HepG2 (cell line): ENCODE measurements around the gene PPP1R12C. TPM values are rescaled to one million over a fixed set of nuclear protein-coding genes. Genes with fewer than 3 reads are reported as not detected.

Experiments
- ARID3A ChIP-seq: IDR thresholded peaks from 2 replicates; pipeline ENCODE4 v1.6.1; 2012; ENCODE audit warnings: low read depth, low read length, improper control_type of control experiment
- ARID4A ChIP-seq: sonication (generic); formaldehyde crosslinking; IDR thresholded peaks from 2 replicates; pipeline ENCODE4 v1.5.0; 2020; ENCODE audit warnings: mild to moderate bottlenecking, missing genetic modification reagents, borderline replicate concordance
- CREM ChIP-seq, 2 experiments: sonication (generic) in 1 of 2; formaldehyde crosslinking in 1 of 2; IDR thresholded peaks; 2 replicates each; pipeline versions ENCODE4 v1.4.0 to v1.6.1; 2016 to 2020; ENCODE audit warnings: antibody characterized with exemption in 1 of 2, mild to moderate bottlenecking in 1 of 2, missing genetic modification reagents in 1 of 2
- DNMT1 ChIP-seq: sonication (generic); formaldehyde crosslinking; IDR thresholded peaks from 2 replicates; pipeline ENCODE4 v1.5.1; 2020; ENCODE audit warnings: mild to moderate bottlenecking, missing genetic modification reagents
- GLMP ChIP-seq: sonication (generic); formaldehyde crosslinking; IDR thresholded peaks from 2 replicates; pipeline ENCODE4 v1.9.0; 2021; ENCODE audit warnings: missing genetic modification reagents, mild to moderate bottlenecking, borderline replicate concordance
- HOXD1 ChIP-seq: sonication (generic); formaldehyde crosslinking; IDR thresholded peaks from 2 replicates; pipeline ENCODE4 v1.5.0; 2020; ENCODE audit warnings: missing genetic modification reagents
- KAT2B ChIP-seq: fragments of 150-350 bp; IDR thresholded peaks from 2 replicates; pipeline ENCODE4 v1.6.1; 2014; ENCODE audit warnings: low read depth, low read length, borderline replicate concordance
- KAT8 ChIP-seq: IDR thresholded peaks from 2 replicates; pipeline ENCODE4 v1.6.1; 2016; ENCODE audit warnings: missing genetic modification reagents, missing compliant biosample characterization
- MAFG ChIP-seq: sonication (generic); formaldehyde crosslinking; IDR thresholded peaks from 2 replicates; pipeline ENCODE4 v1.5.1; 2020; ENCODE audit warnings: mild to moderate bottlenecking, missing genetic modification reagents
- NFIC ChIP-seq: IDR thresholded peaks from 2 replicates; pipeline ENCODE4 v1.6.1; 2012; ENCODE audit warnings: mild to moderate bottlenecking, low read length, inconsistent platforms
- RCOR2 ChIP-seq: IDR thresholded peaks from 2 replicates; pipeline ENCODE4 v1.6.1; 2016; ENCODE audit warnings: missing biosample characterization, missing genetic modification reagents
- RFX5 ChIP-seq: IDR thresholded peaks from 2 replicates; pipeline ENCODE4 v1.6.1; 2011; ENCODE audit warnings: low read depth, low read length, improper control_type of control experiment
- RORA ChIP-seq: sonication (generic); formaldehyde crosslinking; IDR thresholded peaks from 2 replicates; pipeline ENCODE4 v1.5.0; 2020; ENCODE audit warnings: mild to moderate bottlenecking, missing genetic modification reagents, moderate library complexity
- SMAD3 ChIP-seq: sonication (generic); formaldehyde crosslinking; IDR thresholded peaks from 2 replicates; pipeline ENCODE4 v1.4.0; 2020; ENCODE audit warnings: missing genetic modification reagents
- SNRNP70 ChIP-seq: fragments of 200-400 bp; formaldehyde crosslinking; IDR thresholded peaks from 2 replicates; pipeline ENCODE4 v1.6.1; 2017; ENCODE audit warnings: mild to moderate bottlenecking, low read depth, low read length, moderate library complexity
- ZFAT ChIP-seq: sonication (generic); formaldehyde crosslinking; conservative IDR thresholded peaks from 2 replicates; pipeline ENCODE4 v1.8.1; 2023; ENCODE audit warnings: missing genetic modification reagents, inconsistent platforms
- ZMYM4 ChIP-seq: sonication (generic); formaldehyde crosslinking; IDR thresholded peaks from 2 replicates; pipeline ENCODE4 v1.8.1; 2023; ENCODE audit warnings: mild to moderate bottlenecking, missing genetic modification reagents
- ZNF253 ChIP-seq: sonication (generic); formaldehyde crosslinking; IDR thresholded peaks from 2 replicates; pipeline ENCODE4 v1.8.0; 2022; ENCODE audit warnings: mild to moderate bottlenecking, missing genetic modification reagents, borderline replicate concordance
- ZNF275 ChIP-seq: sonication (generic); formaldehyde crosslinking; IDR thresholded peaks from 2 replicates; pipeline ENCODE4 v1.8.0; 2022; ENCODE audit warnings: missing genetic modification reagents, mild to moderate bottlenecking, inconsistent platforms, borderline replicate concordance
- ZNF556 ChIP-seq: sonication (generic); formaldehyde crosslinking; IDR thresholded peaks from 2 replicates; pipeline ENCODE4 v1.4.0; 2020; ENCODE audit warnings: mild to moderate bottlenecking, missing genetic modification reagents, borderline replicate concordance
- ZNF615 ChIP-seq: sonication (generic); formaldehyde crosslinking; IDR thresholded peaks from 2 replicates; pipeline ENCODE4 v1.5.0; 2020; ENCODE audit warnings: mild to moderate bottlenecking, missing genetic modification reagents, borderline replicate concordance
- ZNF629 ChIP-seq: sonication (generic); formaldehyde crosslinking; conservative IDR thresholded peaks from 2 replicates; pipeline ENCODE4 v1.5.0; 2020; ENCODE audit warnings: missing genetic modification reagents
- polyA plus RNA-seq, 8 experiments: library from polyadenylated mRNA; depleted of rRNA in 3 of 8; stranded (reverse) in 7 of 8; unstranded in 1 of 8; fragments of >200 nt; fragmentation: Illumina TruSeq in 4 of 8; extraction: Trizol in 4 of 8; gene quantifications; 2 replicates each; pipeline versions ENCODE4 v1.2.1 to v1.2.3, GENCODE V29; 2011 to 2016; ENCODE audit warnings: low read depth in 4 of 8, missing spikeins in 1 of 8, mixed read lengths in 1 of 8; ENCODE audit not compliant: insufficient read depth in 1 of 8
- total RNA-seq, 5 experiments: library from RNA; depleted of rRNA; stranded (reverse); fragments of >200 nt; fragmentation: Illumina TruSeq; extraction: Trizol; gene quantifications; 2 replicates each; pipeline ENCODE4 v1.2.3, GENCODE V29; 2016; ENCODE audit warnings: low read depth in 1 of 5

The PPP1R12C gene
- total and polyA plus RNA-seq, 2 of the 13 experiments (the other 11 are each of a cell fraction or from before 2014, with no cell fraction given) = 29.7 to 30.3 TPM

GRCh38 chr19:55160128-55160985, 42.9 kb upstream of the PPP1R12C start (continued):
- TF ChIP-seq GLMP (CRISPR knock-in tag) (no peak), RCOR2 (CRISPR knock-in tag) (no peak), ZMYM4 (CRISPR knock-in tag) (no peak), RORA (CRISPR knock-in tag) (no peak), KAT8 (CRISPR knock-in tag) (peak; percentile 64), SNRNP70 (no peak), MAFG (no peak), ARID3A (no peak), ARID4A (CRISPR knock-in tag) (no peak), ZNF556 (CRISPR knock-in tag) (no peak), SMAD3 (CRISPR knock-in tag) (0 out of 2 replicates have a peak, but pooled peaks have one; percentile 54), RFX5 (no peak), ZNF275 (CRISPR knock-in tag) (no peak), DNMT1 (CRISPR knock-in tag) (no peak), HOXD1 (no peak), ZNF253 (no peak), ZNF615 (CRISPR knock-in tag) (no peak), ZFAT (CRISPR knock-in tag) (no peak), CREM (IDR thresholded peaks at IDR 0.05) (no peak), CREM (CRISPR knock-in tag; IDR thresholded peaks at IDR 0.05) (no peak), ZNF629 (CRISPR knock-in tag) (no peak), NFIC (no peak), KAT2B (no peak)
